GM12891 (cell line): ENCODE measurements around the gene PDZRN4.

ENCODE experiments used
- DNase-seq: peaks from one replicate; pipeline ENCODE4 v3.0.0; 2011; ENCODE audit warnings: low spot score; ENCODE audit not compliant: insufficient read length
- FAIRE-seq: peaks from 2 replicates; lab custom pipeline; 2011; peaks lifted over from hg19 to GRCh38; lab: Jason Lieb, UNC
- PAX5 ChIP-seq: IDR thresholded peaks from 2 replicates; pipeline ENCODE4 v1.6.1; 2011; ENCODE audit warnings: low read length, moderate library complexity, mild to moderate bottlenecking; ENCODE audit not compliant: insufficient read depth, severe bottlenecking
- POLR2A ChIP-seq: IDR thresholded peaks from 2 replicates; pipeline ENCODE4 v1.6.1; 2011; ENCODE audit warnings: low read depth, low read length, control low read depth
- POLR2AphosphoS5 ChIP-seq: IDR thresholded peaks from 2 replicates; pipeline ENCODE4 v1.6.1; 2011; ENCODE audit warnings: low read depth, low read length, control low read depth
- POU2F2 ChIP-seq: IDR thresholded peaks from 2 replicates; pipeline ENCODE4 v1.6.1; 2011; ENCODE audit warnings: low read depth, mild to moderate bottlenecking, control low read depth, low read length, moderate library complexity
- SPI1 ChIP-seq: IDR thresholded peaks from 2 replicates; pipeline ENCODE4 v1.6.1; 2011; ENCODE audit warnings: low read depth, low read length, control low read depth
- TAF1 ChIP-seq: IDR thresholded peaks from 2 replicates; pipeline ENCODE4 v1.6.1; 2011; ENCODE audit warnings: low read depth, low read length, control low read depth

The PDZRN4 gene

DNA sequence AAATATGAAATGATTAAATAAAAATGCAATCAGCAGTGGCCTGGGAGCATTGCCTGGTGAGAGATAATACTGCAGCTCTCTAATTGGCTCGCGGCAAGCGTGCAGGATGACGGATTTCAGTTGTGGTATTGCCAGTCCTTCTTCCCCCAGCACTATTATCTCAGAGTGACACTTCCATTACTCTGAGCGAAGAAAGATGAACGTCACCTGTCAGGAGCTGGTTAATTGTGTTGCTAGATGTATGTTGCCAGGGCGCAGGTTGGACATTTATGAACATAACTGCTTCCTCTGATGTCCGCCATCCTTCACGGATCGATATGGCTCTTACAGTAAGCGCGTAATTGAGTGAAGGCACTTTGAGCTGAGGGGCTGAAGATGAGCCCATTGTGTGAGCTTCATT is 374.9 kb downstream of the PDZRN4 start:
- no peak for DNase-seq
- FAIRE-seq: no peak
- no peak for TF ChIP-seq POU2F2
- no peak for TF ChIP-seq TAF1
- TF ChIP-seq POLR2AphosphoS5: no peak
- no peak for TF ChIP-seq PAX5
- no peak for TF ChIP-seq POLR2A
- no peak for TF ChIP-seq SPI1

DNA sequence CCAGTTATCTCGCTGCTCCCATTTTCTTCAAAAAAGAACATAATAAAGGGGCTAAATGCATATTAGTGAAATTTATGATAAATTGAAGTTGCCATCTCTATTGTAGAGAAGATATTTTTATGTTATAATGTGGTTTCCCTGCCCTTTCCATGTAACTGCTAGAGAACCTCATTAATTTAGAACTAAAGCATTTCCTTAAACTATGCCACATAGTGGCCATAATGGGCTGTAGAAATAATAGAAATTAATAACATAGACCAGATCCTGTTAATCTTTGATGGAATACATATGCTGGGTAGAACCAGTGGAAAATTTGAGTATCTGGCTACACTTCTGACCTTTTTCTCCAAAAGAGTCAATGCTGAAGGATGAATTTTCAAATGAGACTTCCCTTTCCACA is 376.7 kb downstream of the PDZRN4 start:
- FAIRE-seq (no peak), DNase-seq (no peak)
- TF ChIP-seq TAF1 (no peak), PAX5 (no peak), POU2F2 (no peak), POLR2AphosphoS5 (no peak), SPI1 (no peak), POLR2A (no peak)

GRCh38 chr12:41566703-41567102 is 378.6 kb downstream of the PDZRN4 start:
- FAIRE-seq (no peak), DNase-seq (no peak)
- TF ChIP-seq POU2F2 (no peak), POLR2AphosphoS5 (no peak), TAF1 (no peak), POLR2A (no peak), SPI1 (no peak), PAX5 (no peak)

- DNase-seq (no peak), FAIRE-seq (no peak)
- no peak for TF ChIP-seq POLR2AphosphoS5
- TF ChIP-seq POU2F2: no peak
- no peak for TF ChIP-seq SPI1
- TF ChIP-seq TAF1: no peak
- no peak for TF ChIP-seq PAX5
- TF ChIP-seq POLR2A: no peak
Observed at GRCh38 chr12:41573445-41573844, 385.3 kb downstream of the PDZRN4 start.

DNA sequence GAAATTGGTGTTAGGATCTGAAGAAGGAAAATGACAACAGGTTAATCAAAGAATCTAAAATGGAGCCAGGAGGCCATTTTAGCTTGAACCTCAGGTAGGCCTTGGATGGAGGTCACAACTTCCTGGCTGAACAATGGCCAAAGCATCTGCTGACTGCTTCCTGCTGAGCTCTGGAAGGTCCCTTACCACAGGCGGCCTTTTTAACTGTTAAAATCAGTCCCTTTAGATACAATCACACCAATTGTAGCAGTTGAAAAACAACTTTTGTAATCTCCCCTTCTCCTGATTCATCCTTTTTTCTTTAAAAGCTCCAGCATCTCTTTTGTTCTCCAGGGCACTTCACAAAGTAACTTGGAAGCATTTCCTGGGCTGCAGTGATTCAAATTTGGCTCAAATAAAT is 388.8 kb downstream of the PDZRN4 start:
- DNase-seq: no peak
- no peak for FAIRE-seq
- TF ChIP-seq POLR2A (no peak), PAX5 (no peak)

DNA sequence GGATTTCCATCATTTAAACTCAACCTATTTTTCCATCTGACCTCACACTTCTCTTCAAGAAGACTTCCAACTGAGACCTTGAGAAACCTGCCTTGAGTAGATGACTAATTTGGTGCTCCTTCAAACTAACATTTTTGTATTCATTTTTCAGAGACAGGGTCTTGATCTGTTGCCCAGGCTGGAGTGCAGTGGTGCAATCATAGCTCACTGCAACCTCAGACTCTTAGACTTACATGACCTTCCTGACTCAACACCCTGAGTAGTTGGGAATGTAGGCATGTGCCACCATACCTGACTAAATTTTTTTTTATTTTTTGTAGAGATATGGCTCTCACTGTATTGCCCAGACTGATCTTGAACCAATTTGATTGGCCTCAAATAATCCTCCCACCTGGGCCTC is 389.9 kb downstream of the PDZRN4 start:
- DNase-seq (no peak), FAIRE-seq (no peak)
- TF ChIP-seq POLR2AphosphoS5 (no peak), TAF1 (no peak), POLR2A (no peak), POU2F2 (no peak), SPI1 (no peak), PAX5 (no peak)

DNA sequence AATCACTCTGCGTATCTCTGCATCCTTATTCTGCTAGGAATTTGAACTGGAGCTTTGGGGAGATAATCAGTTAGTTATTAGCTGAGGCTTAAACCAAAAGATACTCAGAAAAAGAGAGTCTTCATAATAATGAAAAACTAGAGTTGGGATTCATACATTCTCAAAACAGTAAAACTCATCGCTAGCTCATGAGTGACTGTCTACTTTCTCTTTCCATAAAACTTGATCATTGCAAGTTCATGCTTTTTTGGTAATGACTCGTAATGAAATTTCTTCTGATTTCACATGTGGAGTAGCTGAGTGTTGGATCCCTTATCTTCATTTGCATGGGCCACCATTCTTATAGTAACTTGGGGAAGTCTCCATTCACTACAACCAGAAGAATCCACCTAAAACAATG is 397.7 kb downstream of the PDZRN4 start:
- TF ChIP-seq SPI1 (no peak), POU2F2 (no peak), TAF1 (no peak), POLR2AphosphoS5 (no peak), PAX5 (no peak)
- FAIRE-seq: no peak
- no peak for DNase-seq

DNA sequence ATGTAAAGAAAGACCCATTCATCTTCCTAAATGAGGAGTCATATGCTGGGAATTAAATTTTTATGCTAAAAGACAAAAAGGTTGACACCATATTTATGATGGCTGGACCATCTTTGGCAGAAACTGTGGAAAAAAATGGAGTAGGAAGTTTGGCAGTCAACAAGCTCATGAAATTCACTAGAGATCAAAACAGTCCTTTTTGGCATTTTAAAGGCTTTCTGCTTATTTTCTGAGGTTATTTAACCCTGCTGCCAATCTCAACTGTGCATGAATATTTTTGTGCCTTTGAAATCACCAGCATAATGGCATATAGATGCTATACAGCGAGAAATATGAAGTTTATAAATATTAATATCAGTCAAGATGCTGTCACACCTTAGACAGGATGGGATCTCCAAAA is 399.5 kb downstream of the PDZRN4 start:
- no peak for DNase-seq
- no peak for TF ChIP-seq SPI1
- TF ChIP-seq PAX5: no peak
- no peak for TF ChIP-seq POLR2A
- no peak for FAIRE-seq

DNA sequence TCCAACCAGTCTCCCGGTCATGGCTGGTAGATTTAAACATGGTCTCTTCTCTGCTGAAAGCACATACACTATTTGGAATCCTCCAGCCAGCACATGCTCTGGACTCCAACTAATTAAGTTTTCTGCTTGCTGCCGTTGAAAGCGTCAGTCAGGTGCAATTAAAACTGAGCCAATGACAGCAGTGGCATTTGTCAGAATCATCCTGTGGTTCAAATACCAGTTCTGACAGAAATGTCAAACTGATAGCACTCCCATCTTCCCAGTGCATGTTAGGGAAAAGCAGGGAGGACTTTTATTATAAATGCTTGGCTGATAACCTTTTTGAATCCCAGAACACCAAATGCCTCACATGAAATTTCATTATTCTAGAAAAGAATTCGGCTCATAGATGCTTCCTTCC is 401.8 kb downstream of the PDZRN4 start:
- TF ChIP-seq TAF1: no peak
- TF ChIP-seq POU2F2: no peak
- TF ChIP-seq SPI1: no peak
- TF ChIP-seq POLR2AphosphoS5: no peak
- TF ChIP-seq POLR2A: no peak
- no peak for TF ChIP-seq PAX5
- FAIRE-seq: no peak
- no peak for DNase-seq

DNA sequence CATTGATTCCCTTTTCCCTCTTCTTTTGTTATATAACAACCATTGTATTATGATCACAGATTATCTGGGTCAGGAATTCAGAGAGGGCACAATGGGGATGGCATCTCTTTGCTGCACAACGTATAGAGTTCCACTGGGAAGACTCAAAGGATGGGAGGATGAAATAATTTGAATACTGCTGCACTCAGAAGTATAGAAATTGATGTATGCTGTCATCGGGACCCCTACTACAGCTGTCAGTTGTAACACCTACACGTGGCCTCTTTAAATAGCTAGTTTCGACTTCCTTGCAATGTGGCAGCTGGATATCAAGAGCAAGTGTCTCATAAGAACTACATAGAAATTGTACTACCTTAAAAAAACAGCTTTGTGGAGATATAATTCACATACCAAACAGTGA is 408.1 kb downstream of the PDZRN4 start:
- TF ChIP-seq TAF1 (no peak), SPI1 (no peak), POLR2A (no peak), PAX5 (no peak), POLR2AphosphoS5 (no peak), POU2F2 (no peak)
- no peak for FAIRE-seq
- DNase-seq: no peak

DNA sequence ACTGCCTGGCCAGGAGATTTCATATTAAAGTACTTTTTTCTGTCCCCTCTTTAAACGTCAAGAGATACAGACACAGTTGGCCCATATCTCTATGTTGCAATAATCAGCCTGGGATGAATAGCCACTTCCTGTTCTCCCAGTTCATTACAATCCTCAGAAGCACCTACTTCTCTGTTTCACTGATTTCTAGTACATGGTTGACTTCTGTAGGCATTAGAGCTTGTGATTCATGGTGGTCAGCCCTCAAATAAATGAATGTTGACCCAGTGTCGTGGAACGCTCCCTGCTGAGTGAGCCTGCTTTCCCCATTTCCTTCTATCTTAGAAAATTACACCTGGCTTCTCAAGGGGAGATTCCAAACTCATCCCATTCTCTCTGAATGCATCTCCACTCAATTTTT is 416.7 kb downstream of the PDZRN4 start:
- FAIRE-seq: no peak
- DNase-seq: no peak
- TF ChIP-seq POLR2A: no peak
- no peak for TF ChIP-seq POU2F2
- TF ChIP-seq POLR2AphosphoS5: no peak
- no peak for TF ChIP-seq SPI1
- no peak for TF ChIP-seq PAX5
- TF ChIP-seq TAF1: no peak
